Panc1 (cell line): Measurements from ENCODE around the gene CYP2W1. TPM values are rescaled to one million over a fixed set of nuclear protein-coding genes. Genes with fewer than 3 reads are reported as not detected.

ENCODE experiments used
- ATAC-seq: fragments of 200-7000 bp; cut with Tn5 transposase; 2 replicates; pipeline ENCODE4 v1.9.1; 2020; ENCODE audit warnings: mild to moderate bottlenecking, moderate library complexity
- BruUV-seq: library from RNA; stranded (reverse); fragments of 400-500 nt; replicated peaks from 2 replicates; lab custom pipeline; 2021; lab: Mats Ljungman, UMichigan
- CTCF ChIA-PET: fragments of 300-600 bp; sonication (Branson Sonifier 250); formaldehyde crosslinking; loops from one replicate; lab custom pipeline; 2022; ENCODE audit warnings: antibody characterized with exemption; lab: Charles Lee
- POLR2A ChIA-PET: fragments of 300-600 bp; sonication (Branson Sonifier 250); formaldehyde crosslinking; loops from one replicate; lab custom pipeline; 2022; ENCODE audit warnings: antibody characterized with exemption; lab: Charles Lee
- DNase-seq: peaks from one replicate; pipeline ENCODE4 v3.0.0-alpha.2; 2010; ENCODE audit warnings: low read depth, low spot score
- H3K27ac ChIP-seq: 2 replicates; pipeline ENCODE4 v1.5.1; 2011; ENCODE audit warnings: mild to moderate bottlenecking, low read length, inconsistent platforms
- H3K27me3 ChIP-seq: fragments of 200-500 bp; sonication (Bioruptor generic); 2 replicates; pipeline ENCODE4 v1.6.0; 2014; ENCODE audit warnings: low read length, inconsistent platforms; ENCODE audit not compliant: control insufficient read depth, insufficient read depth
- H3K36me3 ChIP-seq: fragments of 200-500 bp; sonication (Bioruptor generic); 2 replicates; pipeline ENCODE4 v1.5.1; 2014; ENCODE audit warnings: inconsistent platforms, mild to moderate bottlenecking, low read length, moderate library complexity; ENCODE audit not compliant: control insufficient read depth, insufficient read depth
- H3K4me1 ChIP-seq: 2 replicates; pipeline ENCODE4 v1.5.1; 2011; ENCODE audit warnings: inconsistent platforms, mild to moderate bottlenecking, low read length, moderate library complexity; ENCODE audit not compliant: control insufficient read depth, insufficient read depth
- H3K4me3 ChIP-seq, 2 experiments: 2 replicates each; pipeline ENCODE4 v1.5.1; 2011 to 2012; ENCODE audit warnings: low read depth in 2 of 2, low read length in 2 of 2, mild to moderate bottlenecking in 2 of 2, inconsistent platforms in 1 of 2, moderate library complexity in 1 of 2
- H3K9me3 ChIP-seq: fragments of 200-500 bp; sonication (Bioruptor generic); 2 replicates; pipeline ENCODE4 v1.5.1; 2014; ENCODE audit warnings: low read depth, mild to moderate bottlenecking, inconsistent platforms, low read length, moderate library complexity; ENCODE audit not compliant: control insufficient read depth, insufficient read depth
- SIN3A ChIP-seq: IDR thresholded peaks from 2 replicates; pipeline ENCODE4 v1.6.1; 2012; ENCODE audit warnings: low read depth, mild to moderate bottlenecking, low read length, moderate library complexity, borderline replicate concordance; ENCODE audit not compliant: insufficient read depth
- TCF7L2 ChIP-seq: IDR thresholded peaks from 2 replicates; pipeline ENCODE4 v1.6.1; 2011; ENCODE audit warnings: mild to moderate bottlenecking, low read depth, low read length, inconsistent platforms
- in situ Hi-C: cut with HindIII; loops from 2 replicates; pipeline ENCODE4 v1.10.0; 2016; ENCODE audit warnings: low sequenced_read_pairs, low pct_unique_long_range_greater_than_20kb
- intact Hi-C: fragments of 100-400 bp; cut with micrococcal nuclease; formaldehyde crosslinking; loops from one replicate; pipeline ENCODE4 v1.10.0; 2022; ENCODE audit not compliant: unreplicated experiment
- total RNA-seq: library from RNA; stranded (reverse); gene quantifications from one replicate; pipeline ENCODE4 v1.2.1, GENCODE V29; 2021; ENCODE audit not compliant: unreplicated experiment
- TF ChIP-seq, protein P1 (sequence below), 2 experiments: IDR thresholded peaks; 2 replicates each; pipeline ENCODE4 v1.6.1; 2011 to 2012; ENCODE audit warnings: low read depth in 2 of 2, control low read depth in 1 of 2, low read length in 1 of 2, mild to moderate bottlenecking in 1 of 2, moderate library complexity in 1 of 2; ENCODE audit not compliant: insufficient read depth in 1 of 2
- TF ChIP-seq, protein P2 (sequence below): fragments of 450-650 bp; IDR thresholded peaks from 2 replicates; pipeline ENCODE4 v1.5.1; 2017; ENCODE audit warnings: mild to moderate bottlenecking

Gene CYP2W1
- total RNA-seq, 1 experiment from 2014 or later = 0.74 TPM

DNA sequence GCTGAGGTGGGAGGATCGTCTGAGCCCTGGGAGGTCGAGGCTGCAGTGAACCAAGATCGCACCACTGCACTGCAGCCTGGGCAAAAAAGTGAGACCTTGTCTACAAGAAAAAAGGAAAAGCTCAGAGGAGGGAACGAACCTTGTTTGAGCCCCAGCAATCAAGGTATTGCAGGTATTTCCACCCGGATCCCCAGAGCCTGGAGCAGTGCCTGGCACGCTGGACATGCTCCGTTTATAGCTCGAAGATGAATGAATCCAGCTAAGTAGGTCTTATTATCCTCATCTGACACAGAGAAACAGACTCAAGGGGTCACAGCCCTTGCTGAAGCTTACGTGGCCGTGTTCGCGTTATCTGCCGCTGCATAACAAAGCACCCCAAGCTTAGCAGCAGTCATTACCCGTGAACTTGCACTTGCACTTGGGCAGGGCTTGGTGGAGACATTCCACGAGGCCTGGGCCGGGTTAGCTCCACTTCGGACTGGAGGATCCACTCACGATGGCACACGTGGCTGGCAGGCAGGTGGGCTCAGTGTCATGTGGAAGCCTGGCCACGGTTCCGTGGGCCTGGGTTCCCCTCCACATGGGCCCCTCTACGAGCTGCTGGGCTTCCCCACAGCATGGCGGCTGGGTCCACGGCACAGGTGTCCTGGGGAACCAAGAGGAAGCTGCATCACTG, 4.4 kb upstream of the CYP2W1 start:
- BruUV-seq = no TSS peak
- TF ChIP-seq, protein P1, sequence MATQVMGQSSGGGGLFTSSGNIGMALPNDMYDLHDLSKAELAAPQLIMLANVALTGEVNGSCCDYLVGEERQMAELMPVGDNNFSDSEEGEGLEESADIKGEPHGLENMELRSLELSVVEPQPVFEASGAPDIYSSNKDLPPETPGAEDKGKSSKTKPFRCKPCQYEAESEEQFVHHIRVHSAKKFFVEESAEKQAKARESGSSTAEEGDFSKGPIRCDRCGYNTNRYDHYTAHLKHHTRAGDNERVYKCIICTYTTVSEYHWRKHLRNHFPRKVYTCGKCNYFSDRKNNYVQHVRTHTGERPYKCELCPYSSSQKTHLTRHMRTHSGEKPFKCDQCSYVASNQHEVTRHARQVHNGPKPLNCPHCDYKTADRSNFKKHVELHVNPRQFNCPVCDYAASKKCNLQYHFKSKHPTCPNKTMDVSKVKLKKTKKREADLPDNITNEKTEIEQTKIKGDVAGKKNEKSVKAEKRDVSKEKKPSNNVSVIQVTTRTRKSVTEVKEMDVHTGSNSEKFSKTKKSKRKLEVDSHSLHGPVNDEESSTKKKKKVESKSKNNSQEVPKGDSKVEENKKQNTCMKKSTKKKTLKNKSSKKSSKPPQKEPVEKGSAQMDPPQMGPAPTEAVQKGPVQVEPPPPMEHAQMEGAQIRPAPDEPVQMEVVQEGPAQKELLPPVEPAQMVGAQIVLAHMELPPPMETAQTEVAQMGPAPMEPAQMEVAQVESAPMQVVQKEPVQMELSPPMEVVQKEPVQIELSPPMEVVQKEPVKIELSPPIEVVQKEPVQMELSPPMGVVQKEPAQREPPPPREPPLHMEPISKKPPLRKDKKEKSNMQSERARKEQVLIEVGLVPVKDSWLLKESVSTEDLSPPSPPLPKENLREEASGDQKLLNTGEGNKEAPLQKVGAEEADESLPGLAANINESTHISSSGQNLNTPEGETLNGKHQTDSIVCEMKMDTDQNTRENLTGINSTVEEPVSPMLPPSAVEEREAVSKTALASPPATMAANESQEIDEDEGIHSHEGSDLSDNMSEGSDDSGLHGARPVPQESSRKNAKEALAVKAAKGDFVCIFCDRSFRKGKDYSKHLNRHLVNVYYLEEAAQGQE (IDR thresholded peaks at IDR 0.05; ENCODE audit: insufficient read depth in 1 of 2, low read depth in 2 of 2, low read length in 1 of 2) = no peak
- no peak for TF ChIP-seq TCF7L2
- TF ChIP-seq, protein P2, sequence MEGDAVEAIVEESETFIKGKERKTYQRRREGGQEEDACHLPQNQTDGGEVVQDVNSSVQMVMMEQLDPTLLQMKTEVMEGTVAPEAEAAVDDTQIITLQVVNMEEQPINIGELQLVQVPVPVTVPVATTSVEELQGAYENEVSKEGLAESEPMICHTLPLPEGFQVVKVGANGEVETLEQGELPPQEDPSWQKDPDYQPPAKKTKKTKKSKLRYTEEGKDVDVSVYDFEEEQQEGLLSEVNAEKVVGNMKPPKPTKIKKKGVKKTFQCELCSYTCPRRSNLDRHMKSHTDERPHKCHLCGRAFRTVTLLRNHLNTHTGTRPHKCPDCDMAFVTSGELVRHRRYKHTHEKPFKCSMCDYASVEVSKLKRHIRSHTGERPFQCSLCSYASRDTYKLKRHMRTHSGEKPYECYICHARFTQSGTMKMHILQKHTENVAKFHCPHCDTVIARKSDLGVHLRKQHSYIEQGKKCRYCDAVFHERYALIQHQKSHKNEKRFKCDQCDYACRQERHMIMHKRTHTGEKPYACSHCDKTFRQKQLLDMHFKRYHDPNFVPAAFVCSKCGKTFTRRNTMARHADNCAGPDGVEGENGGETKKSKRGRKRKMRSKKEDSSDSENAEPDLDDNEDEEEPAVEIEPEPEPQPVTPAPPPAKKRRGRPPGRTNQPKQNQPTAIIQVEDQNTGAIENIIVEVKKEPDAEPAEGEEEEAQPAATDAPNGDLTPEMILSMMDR = no peak
- no peak for DNase-seq
- Histone ChIP-seq H3K27me3 (no peaks in the 10 kb centered on the region), H3K4me3 (no peak overlapping the region), H3K4me1 (peaks cover 16% of the 10 kb centered on the region), H3K27ac (no peak overlapping the region), H3K9me3 (no peaks in the 10 kb centered on the region), H3K36me3 (no peaks in the 10 kb centered on the region)
- no peak for ATAC-seq
- ChIA-PET POLR2A (no interaction called here), CTCF (no interaction called here)
- intact Hi-C loops = no loop called here
- in situ Hi-C loops = no loop called here

DNA sequence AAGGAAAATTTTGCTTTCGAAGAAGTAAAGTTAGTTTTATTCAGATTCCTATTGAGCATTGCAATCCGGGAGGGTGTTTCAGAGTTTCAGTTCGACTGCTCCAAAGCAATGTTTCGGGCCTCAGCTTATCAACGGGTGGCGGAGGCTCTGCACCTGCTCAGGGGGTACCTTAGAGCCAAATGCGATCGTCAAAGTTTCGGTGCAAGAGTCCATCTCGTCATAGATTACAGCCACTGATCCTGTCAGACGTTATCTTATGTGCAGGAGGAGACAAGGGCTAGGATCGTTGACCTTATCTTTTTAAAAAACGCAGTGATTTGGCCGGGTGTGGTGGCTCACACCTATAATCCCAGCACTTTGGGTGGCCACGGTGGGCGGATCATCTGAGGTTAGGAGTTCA, 3.8 kb upstream of the CYP2W1 start:
- DNase-seq (no peak), ATAC-seq (no peak)
- Histone ChIP-seq H3K4me3 (no peak overlapping the region), H3K36me3 (no peaks in the 10 kb centered on the region), H3K27me3 (no peaks in the 10 kb centered on the region), H3K4me1 (peaks cover 16% of the 10 kb centered on the region), H3K9me3 (no peaks in the 10 kb centered on the region), H3K27ac (no peak overlapping the region)
- ChIA-PET CTCF (no interaction called here), POLR2A (no interaction called here)
- BruUV-seq = no TSS peak
- in situ Hi-C loops (no loop called here), intact Hi-C loops (no loop called here)
- TF ChIP-seq SIN3A = no peak

DNA sequence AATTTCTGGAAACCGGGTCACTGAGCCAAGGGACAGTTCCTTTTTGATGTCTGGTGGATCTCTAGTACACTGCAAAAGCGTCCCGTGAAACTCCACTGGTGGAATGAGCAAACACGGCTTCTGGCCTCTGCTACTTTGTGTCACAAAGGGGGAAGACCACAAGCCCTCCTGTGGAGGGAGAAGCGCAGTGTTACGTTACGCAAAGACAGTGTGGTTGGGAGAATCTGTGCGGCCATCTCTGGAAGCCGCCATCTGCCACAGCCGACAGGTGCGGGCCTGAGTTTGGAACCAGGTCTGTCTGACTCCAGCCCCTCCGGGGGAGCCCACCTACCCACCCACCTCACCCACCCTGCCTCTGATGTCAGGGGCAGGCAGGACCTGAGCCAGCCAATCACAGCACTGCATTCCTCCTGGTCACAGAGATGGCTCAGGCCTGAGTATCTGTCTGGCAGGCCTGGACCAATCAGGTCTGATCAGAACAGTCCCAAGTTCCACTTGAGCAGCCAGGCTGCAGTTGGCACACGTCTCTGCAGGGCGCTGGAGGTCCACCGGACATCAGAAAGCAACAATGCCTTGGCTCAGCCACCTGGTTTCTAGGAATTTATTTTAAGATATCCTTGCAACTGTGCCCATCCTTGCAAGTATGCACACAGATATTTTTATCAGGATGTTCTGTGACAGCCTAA, 3.0 kb upstream of the CYP2W1 start:
- in situ Hi-C loops (no loop called here), intact Hi-C loops (no loop called here)
- ChIA-PET CTCF (no interaction called here), POLR2A (no interaction called here)
- DNase-seq (no peak), ATAC-seq (no peak)
- BruUV-seq = no TSS peak
- H3K27ac ChIP-seq = no peak overlapping the region
- peaks cover 16% of the 10 kb centered on the region for H3K4me1 ChIP-seq
- H3K27me3 ChIP-seq = no peaks in the 10 kb centered on the region
- no peaks in the 10 kb centered on the region for H3K36me3 ChIP-seq
- H3K9me3 ChIP-seq = no peaks in the 10 kb centered on the region
- TF ChIP-seq, protein P2 = no peak
- TF ChIP-seq SIN3A = no peak
- no peak overlapping the region for H3K4me3 ChIP-seq
